ENCODE data around the gene ASB13. TPM values are rescaled to one million over a fixed set of nuclear protein-coding genes. Genes with fewer than 3 reads are reported as not detected.

The ASB13 gene
- total RNA-seq, 2 experiments from 2014 or later, result 7.0 to 7.2 TPM

DNA sequence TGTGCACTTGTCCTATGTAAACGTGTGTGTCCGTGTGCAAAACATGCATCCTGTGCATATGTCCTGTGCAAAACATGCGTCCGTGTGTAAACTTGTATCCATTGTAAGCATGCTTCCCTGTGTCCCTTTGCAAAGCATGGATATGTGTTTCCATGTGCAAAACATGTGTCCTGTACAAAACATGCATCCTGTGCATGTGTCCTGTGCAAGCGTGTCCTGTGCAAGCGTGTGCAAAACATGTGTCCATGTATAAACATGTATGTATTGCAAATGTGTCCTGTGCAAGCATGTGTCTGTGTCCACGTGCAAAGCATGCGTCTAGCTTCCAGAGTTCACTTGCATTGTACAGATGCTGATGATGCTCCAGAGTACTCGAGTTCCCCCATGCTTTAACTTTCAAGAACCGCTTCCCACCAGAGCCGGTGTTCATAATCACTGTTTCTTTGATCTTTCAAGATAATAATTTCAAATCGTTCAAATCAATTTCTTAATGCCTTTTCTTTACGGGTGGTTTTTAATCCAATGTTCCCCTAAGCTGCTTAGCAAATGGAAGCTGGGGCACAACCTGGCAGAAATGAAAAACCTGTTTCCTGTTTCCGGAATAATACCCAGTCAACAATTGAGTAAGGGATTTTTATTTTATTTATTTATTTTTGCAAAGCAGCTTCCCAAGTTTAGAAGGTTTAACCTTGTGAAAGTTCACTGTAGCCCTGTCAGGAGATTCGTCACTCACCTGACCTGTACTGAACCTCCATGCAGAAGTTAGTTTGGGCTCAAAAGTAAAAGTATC, 641 bp upstream of the ASB13 start:
- intact Hi-C loops (cut with micrococcal nuclease), result loop anchor here (1.0 kb wide), 1 partner anchor 17 kb away; the partner anchor contains the start of gene TASOR2
- no peaks in the 10 kb centered on the region for H3K36me3 Mint-ChIP-seq (ENCODE audit: low read depth)
- peak; percentile 17 for DNase-seq
- CTCF ChIA-PET, result no interaction called here
- H3K4me1 Mint-ChIP-seq (ENCODE audit: low read depth), result peaks cover 13% of the 10 kb centered on the region
- peak overlapping the region; percentile 86 for H3K4me3 Mint-ChIP-seq
- H3K27me3 Mint-ChIP-seq (ENCODE audit: low read depth), result no peaks in the 10 kb centered on the region
- H3K9me3 Mint-ChIP-seq, result no peaks in the 10 kb centered on the region
- H3K27ac Mint-ChIP-seq, result peak overlapping the region; percentile 39

- Mint-ChIP-seq H3K4me1 (ENCODE audit: low read depth) (peaks cover 13% of the 10 kb centered on the region), H3K9me3 (no peaks in the 10 kb centered on the region), H3K27me3 (ENCODE audit: low read depth) (no peaks in the 10 kb centered on the region), H3K36me3 (ENCODE audit: low read depth) (no peaks in the 10 kb centered on the region), H3K4me3 (peak overlapping the region; percentile 74), H3K27ac (no peak overlapping the region)
- intact Hi-C loops (cut with micrococcal nuclease), result loop anchor here (1.0 to 2.0 kb wide), 2 partner anchors 19 to 37 kb away; partner anchors contain the start of gene TASOR2
- CTCF ChIA-PET, result interaction anchor here (0.5 to 2.2 kb wide), 3 partner anchors 18 to 816 kb away, joined by 3 to 11 read pairs (median 3); no protein-coding TSS in a partner anchor
- no peak for DNase-seq
These were observed 905 bp downstream of the ASB13 start for GRCh38 chr10:5665373-5666007.

DNA sequence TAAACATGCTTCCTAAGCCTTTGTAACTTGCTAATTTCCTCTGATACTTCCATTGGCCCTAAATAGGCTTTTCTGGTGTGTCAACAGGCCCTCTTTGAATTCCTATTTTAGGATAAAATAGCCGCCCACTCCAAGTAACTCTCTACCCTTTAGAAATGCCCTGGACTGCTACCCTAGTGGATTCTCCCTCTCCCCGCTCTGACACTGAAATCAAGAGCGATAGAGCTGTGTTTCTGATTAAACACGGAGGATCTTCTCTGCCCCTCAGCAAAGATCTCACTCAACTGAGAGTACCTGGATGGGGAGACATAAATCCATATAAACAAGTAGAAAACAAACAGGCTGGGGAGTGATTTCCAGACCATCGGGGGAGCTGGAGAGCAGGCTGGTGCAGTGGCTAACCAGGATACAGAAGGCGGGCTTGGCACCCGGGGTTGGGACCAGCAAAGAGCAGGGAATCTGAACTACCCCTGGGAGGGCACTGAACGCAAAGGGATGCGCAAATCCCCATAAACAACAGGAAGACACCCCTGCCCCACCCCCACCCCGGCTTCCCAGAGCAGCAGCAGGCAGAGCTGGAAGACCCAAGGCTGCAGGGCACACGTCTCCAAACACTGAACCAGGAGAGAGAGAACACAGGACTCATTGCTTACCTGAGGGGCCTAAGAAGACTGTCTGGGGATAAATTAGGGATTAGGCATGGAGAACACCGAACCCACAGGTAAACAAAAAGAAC, 2.5 kb downstream of the ASB13 start:
- Mint-ChIP-seq H3K36me3 (ENCODE audit: low read depth) (no peaks in the 10 kb centered on the region), H3K27ac (no peak overlapping the region), H3K4me3 (no peak overlapping the region), H3K4me1 (ENCODE audit: low read depth) (peaks cover 23% of the 10 kb centered on the region), H3K9me3 (no peaks in the 10 kb centered on the region), H3K27me3 (ENCODE audit: low read depth) (no peaks in the 10 kb centered on the region)
- no peak for DNase-seq
- intact Hi-C loops (cut with micrococcal nuclease), result loop anchor here (2.0 kb wide), 1 partner anchor 35 kb away; no protein-coding TSS in a partner anchor
- CTCF ChIA-PET, result interaction anchor here (1.6 to 2.2 kb wide), 2 partner anchors 34 to 40 kb away, joined by 4 to 11 read pairs; no protein-coding TSS in a partner anchor

- no peak for DNase-seq
- no peaks in the 10 kb centered on the region for H3K36me3 Mint-ChIP-seq (ENCODE audit: low read depth)
- peaks cover 25% of the 10 kb centered on the region for H3K4me1 Mint-ChIP-seq (ENCODE audit: low read depth)
- H3K9me3 Mint-ChIP-seq, result no peaks in the 10 kb centered on the region
- H3K27ac Mint-ChIP-seq, result no peak overlapping the region
- no peaks in the 10 kb centered on the region for H3K27me3 Mint-ChIP-seq (ENCODE audit: low read depth)
- intact Hi-C loops (cut with micrococcal nuclease), result no loop called here
- CTCF ChIA-PET, result interaction anchor here (1.6 kb wide), 1 partner anchor 39 kb away, joined by 4 read pairs; no protein-coding TSS in a partner anchor
- no peak overlapping the region for H3K4me3 Mint-ChIP-seq
These were observed 3.5 kb downstream of the ASB13 start for GRCh38 chr10:5662708-5663579.

GRCh38 chr10:5661043-5661442, 5.4 kb downstream of the ASB13 start:
- peaks cover 34% of the 10 kb centered on the region for H3K4me1 Mint-ChIP-seq (ENCODE audit: low read depth)
- H3K27me3 Mint-ChIP-seq (ENCODE audit: low read depth), result no peaks in the 10 kb centered on the region
- H3K9me3 Mint-ChIP-seq, result no peaks in the 10 kb centered on the region
- intact Hi-C loops (cut with micrococcal nuclease), result no loop called here
- H3K4me3 Mint-ChIP-seq, result no peak overlapping the region
- no peak for DNase-seq
- no peaks in the 10 kb centered on the region for H3K36me3 Mint-ChIP-seq (ENCODE audit: low read depth)
- CTCF ChIA-PET, result no interaction called here
- H3K27ac Mint-ChIP-seq, result no peak overlapping the region

- H3K27ac Mint-ChIP-seq, result no peak overlapping the region
These were observed 6.5 kb downstream of the ASB13 start for GRCh38 chr10:5659702-5660528.

DNA sequence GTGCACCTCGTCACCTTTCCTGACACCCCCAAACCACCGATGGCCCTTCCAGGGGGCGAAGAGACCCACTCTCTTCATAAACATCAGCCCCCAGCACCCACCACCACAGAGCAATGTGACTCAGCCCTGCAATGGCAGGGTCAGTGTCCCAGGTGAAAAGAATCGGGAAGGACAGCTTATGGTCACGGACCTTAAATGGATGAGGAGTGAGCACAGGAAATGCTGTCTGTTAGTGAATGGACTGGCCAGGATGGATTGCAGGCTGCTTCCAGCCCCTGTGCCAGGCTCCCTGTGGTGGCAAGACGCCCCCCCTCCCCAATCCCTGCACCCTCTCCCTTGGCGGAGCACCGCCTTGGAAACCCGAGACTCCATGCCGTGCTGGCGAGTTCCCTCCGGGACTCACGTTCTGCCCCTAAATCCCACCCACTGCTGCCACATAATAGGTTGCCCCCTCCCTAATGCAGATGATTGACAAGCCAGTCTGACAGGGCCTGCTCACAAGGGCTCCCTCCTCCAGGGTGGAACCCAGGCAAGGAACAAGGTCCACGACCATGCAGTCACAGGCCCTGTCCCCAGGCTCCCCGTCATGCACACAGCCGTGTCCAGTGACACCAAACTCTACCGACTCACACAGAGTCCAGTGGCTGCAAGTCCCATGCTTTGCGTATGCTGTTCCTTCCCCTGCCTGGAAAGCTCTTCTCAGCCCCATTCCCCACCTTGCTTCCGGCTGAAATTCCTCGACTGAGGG, 7.3 kb downstream of the ASB13 start:
- Mint-ChIP-seq H3K4me3 (no peak overlapping the region), H3K27me3 (ENCODE audit: low read depth) (no peaks in the 10 kb centered on the region), H3K27ac (no peak overlapping the region), H3K4me1 (ENCODE audit: low read depth) (peaks cover 46% of the 10 kb centered on the region), H3K9me3 (no peaks in the 10 kb centered on the region), H3K36me3 (ENCODE audit: low read depth) (no peaks in the 10 kb centered on the region)
- DNase-seq, result no peak
- CTCF ChIA-PET, result no interaction called here
- intact Hi-C loops (cut with micrococcal nuclease), result no loop called here

More at GRCh38 chr10:5659702-5660528, 6.5 kb downstream of the ASB13 start:
- intact Hi-C loops (cut with micrococcal nuclease), result no loop called here
- Mint-ChIP-seq H3K9me3 (no peaks in the 10 kb centered on the region), H3K4me1 (ENCODE audit: low read depth) (peaks cover 39% of the 10 kb centered on the region), H3K4me3 (no peak overlapping the region), H3K27me3 (ENCODE audit: low read depth) (no peaks in the 10 kb centered on the region), H3K36me3 (ENCODE audit: low read depth) (no peaks in the 10 kb centered on the region)
- DNase-seq, result peak; percentile 16
- CTCF ChIA-PET, result no interaction called here

DNA sequence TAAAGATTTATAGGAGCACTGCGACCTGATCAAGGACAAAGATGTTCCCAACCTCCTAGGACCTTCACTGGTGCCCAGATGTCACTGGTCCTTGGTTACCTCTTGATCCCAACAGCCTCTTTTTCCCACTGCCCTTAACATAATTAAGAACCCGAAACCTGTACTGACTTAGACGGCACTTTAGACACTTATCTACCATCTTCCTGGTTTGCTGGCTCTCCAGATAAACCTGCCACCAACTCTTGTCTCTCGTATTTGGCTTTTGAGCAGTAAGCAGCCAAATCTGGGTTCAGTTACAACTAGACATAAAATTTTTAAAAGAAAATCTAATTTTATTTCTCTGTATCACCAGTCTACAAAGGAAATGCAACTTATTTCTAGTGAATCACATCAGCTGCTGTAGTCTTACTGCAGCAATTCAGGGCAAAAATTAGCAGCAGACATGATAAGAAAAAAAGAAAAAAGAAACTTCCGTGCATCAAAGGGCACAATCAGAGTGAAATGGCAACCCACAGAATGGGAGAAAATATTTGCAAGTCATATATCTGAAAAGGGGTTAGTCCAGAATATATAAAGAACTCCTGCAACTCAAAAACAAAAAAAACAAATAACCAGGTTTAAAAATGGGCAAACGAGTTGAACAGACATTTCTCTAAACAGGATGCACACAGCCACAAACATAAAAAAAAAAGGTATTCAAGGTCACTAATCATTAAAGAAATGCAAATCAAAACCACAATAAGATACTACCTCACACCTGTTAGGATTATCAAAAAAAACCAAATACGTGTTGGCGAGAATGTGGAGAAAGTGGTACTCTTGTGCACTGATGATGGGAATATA, 9.4 kb downstream of the ASB13 start:
- intact Hi-C loops (cut with micrococcal nuclease), result no loop called here
- H3K27me3 Mint-ChIP-seq (ENCODE audit: low read depth), result no peaks in the 10 kb centered on the region
- no peak for DNase-seq
- no peaks in the 10 kb centered on the region for H3K36me3 Mint-ChIP-seq (ENCODE audit: low read depth)
- peak overlapping the region; percentile 43 for H3K27ac Mint-ChIP-seq
- H3K4me1 Mint-ChIP-seq (ENCODE audit: low read depth), result peaks cover 46% of the 10 kb centered on the region
- H3K4me3 Mint-ChIP-seq, result no peak overlapping the region
- CTCF ChIA-PET, result interaction anchor here (0.6 to 0.7 kb wide), 3 partner anchors 33 to 224 kb away, joined by 3 to 5 read pairs (median 4); no protein-coding TSS in a partner anchor
- no peaks in the 10 kb centered on the region for H3K9me3 Mint-ChIP-seq

DNA sequence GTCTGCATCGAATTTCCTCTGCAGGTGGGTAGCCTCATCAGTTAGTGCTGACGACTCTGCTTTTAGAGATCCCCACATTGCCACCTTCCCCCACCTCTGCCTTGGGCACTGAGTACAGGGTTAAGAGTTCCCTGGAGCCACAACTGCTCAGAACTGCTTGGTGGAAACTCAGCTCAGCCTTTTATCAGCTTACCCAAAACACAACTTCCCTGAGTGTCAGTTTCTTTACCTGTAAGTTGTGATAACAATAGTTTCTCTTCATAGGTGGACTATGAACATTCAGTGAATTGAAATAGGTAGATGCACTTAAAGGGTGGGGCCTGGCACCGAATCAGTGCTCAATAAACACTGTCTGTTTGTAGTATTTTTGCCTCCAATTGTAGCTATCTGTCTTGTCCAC, 11.3 kb downstream of the ASB13 start:
- peaks cover 1% of the 10 kb centered on the region for H3K36me3 Mint-ChIP-seq (ENCODE audit: low read depth)
- H3K9me3 Mint-ChIP-seq, result no peaks in the 10 kb centered on the region
- intact Hi-C loops (cut with micrococcal nuclease), result loop anchor here (2.0 kb wide), 1 partner anchor 26 kb away; no protein-coding TSS in a partner anchor
- CTCF ChIA-PET, result interaction anchor here (0.6 to 2.5 kb wide), 2 partner anchors 13 to 26 kb away, joined by 3 to 8 read pairs; no protein-coding TSS in a partner anchor
- H3K4me3 Mint-ChIP-seq, result no peak overlapping the region
- H3K27ac Mint-ChIP-seq, result no peak overlapping the region
- H3K4me1 Mint-ChIP-seq (ENCODE audit: low read depth), result peaks cover 45% of the 10 kb centered on the region
- DNase-seq, result peak; percentile 36
- H3K27me3 Mint-ChIP-seq (ENCODE audit: low read depth), result no peaks in the 10 kb centered on the region

Measured in activated naive CD4-positive, alpha-beta T cell treated with anti-CD3 and anti-CD28 coated beads for 36 hours (primary cell).